GM23338 (cell line): Measurements from ENCODE around the gene OR2T3.
"Not testable (repeated sequence)": the region's sequence is repeated elsewhere in the genome, so short reads cannot be mapped to it uniquely, and the experiment has no call there.

Experiments
- CTCF ChIP-seq, 2 experiments: fragments of 200-600 bp in 1 of 2; sonication (generic) in 1 of 2; conservative IDR thresholded peaks; 2 replicates each; pipeline versions ENCODE4 v1.5.1 to v1.6.1; 2016 to 2017; ENCODE audit warnings: antibody characterized with exemption in 2 of 2, low read depth in 2 of 2, mild to moderate bottlenecking in 2 of 2, moderate library complexity in 1 of 2
- EZH2 ChIP-seq: fragments of 200-600 bp; sonication (generic); IDR thresholded peaks from one replicate; pipeline ENCODE4 v1.8.0; 2017; ENCODE audit warnings: antibody characterized with exemption, mild to moderate bottlenecking, low read depth; ENCODE audit not compliant: unreplicated experiment
- EZH2phosphoT487 ChIP-seq: fragments of 200-600 bp; sonication (generic); IDR thresholded peaks from one replicate; pipeline ENCODE4 v1.8.1; 2018; ENCODE audit warnings: antibody characterized with exemption; ENCODE audit not compliant: unreplicated experiment
- POLR2AphosphoS5 ChIP-seq: IDR thresholded peaks from 2 replicates; pipeline ENCODE4 v1.6.1; 2016; ENCODE audit warnings: antibody characterized with exemption, low read depth

- not testable (repeated sequence) for TF ChIP-seq EZH2phosphoT487; EZH2; CTCF (conservative IDR thresholded peaks at IDR 0.05; ENCODE audit: low read depth in 2 of 2); POLR2AphosphoS5
These were observed 38.2 kb upstream of the OR2T3 start for GRCh38 chr1:248434913-248435312.
